GM23248 (cell line): ENCODE data around the gene ZNF318. TPM values are rescaled to one million over a fixed set of nuclear protein-coding genes. Genes with fewer than 3 reads are reported as not detected.
"Not testable (repeated sequence)": the region's sequence is repeated elsewhere in the genome, so short reads cannot be mapped to it uniquely, and the experiment has no call there.

ENCODE experiments used
- DNase-seq: peaks from one replicate; pipeline ENCODE4 v3.0.0-alpha.2; 2015
- H2AFZ ChIP-seq: fragments of 200-600 bp; sonication (generic); 2 replicates; pipeline ENCODE4 v1.6.1; 2016; ENCODE audit warnings: antibody characterized with exemption
- H3F3A ChIP-seq: fragments of 200-600 bp; sonication (generic); 2 replicates; pipeline ENCODE4 v1.6.1; 2016; ENCODE audit warnings: mild to moderate bottlenecking, antibody characterized with exemption, mixed run types; ENCODE audit not compliant: insufficient read depth
- H3K27ac ChIP-seq: fragments of 200-600 bp; sonication (generic); 2 replicates; pipeline ENCODE4 v1.5.1; 2016; ENCODE audit warnings: mild to moderate bottlenecking
- H3K27me3 ChIP-seq: fragments of 200-600 bp; sonication (generic); replicated peaks from 2 replicates; pipeline ENCODE4 v1.6.1; 2016; ENCODE audit warnings: mild to moderate bottlenecking; ENCODE audit not compliant: insufficient read depth
- H3K36me3 ChIP-seq: fragments of 200-600 bp; sonication (generic); 2 replicates; pipeline ENCODE4 v1.6.1; 2016; ENCODE audit warnings: low read depth, mild to moderate bottlenecking
- H3K4me1 ChIP-seq: fragments of 200-600 bp; sonication (generic); 2 replicates; pipeline ENCODE4 v1.6.1; 2016; ENCODE audit warnings: mild to moderate bottlenecking; ENCODE audit not compliant: insufficient read depth
- H3K4me2 ChIP-seq: fragments of 200-600 bp; sonication (generic); one replicate; pipeline ENCODE4 v1.6.1; 2016; ENCODE audit warnings: mild to moderate bottlenecking; ENCODE audit not compliant: unreplicated experiment
- H3K4me3 ChIP-seq: fragments of 200-600 bp; sonication (generic); 2 replicates; pipeline ENCODE4 v1.5.1; 2016; ENCODE audit warnings: mild to moderate bottlenecking
- H3K79me2 ChIP-seq: fragments of 200-600 bp; sonication (generic); 2 replicates; pipeline ENCODE4 v1.6.1; 2016; ENCODE audit warnings: mild to moderate bottlenecking; ENCODE audit not compliant: insufficient read depth
- H3K9ac ChIP-seq: fragments of 200-600 bp; sonication (generic); 2 replicates; pipeline ENCODE4 v1.6.1; 2016; ENCODE audit warnings: mild to moderate bottlenecking
- H3K9me2 ChIP-seq: fragments of 200-600 bp; sonication (generic); 2 replicates; pipeline ENCODE4 v1.6.1; 2016; ENCODE audit warnings: mixed run types, mild to moderate bottlenecking, moderate library complexity; ENCODE audit not compliant: insufficient read depth
- H3K9me3 ChIP-seq: fragments of 200-600 bp; sonication (generic); one replicate; pipeline ENCODE4 v1.6.1; 2017; ENCODE audit warnings: low read depth
- H4K20me1 ChIP-seq: fragments of 200-600 bp; sonication (generic); 2 replicates; pipeline ENCODE4 v1.6.0; 2016; ENCODE audit not compliant: insufficient read depth
- EZH2 ChIP-seq: fragments of 200-600 bp; sonication (generic); IDR thresholded peaks from 2 replicates; pipeline ENCODE4 v1.6.1; 2018; ENCODE audit warnings: antibody characterized with exemption, mild to moderate bottlenecking; ENCODE audit not compliant: insufficient read depth, poor library complexity, severe bottlenecking
- EZH2phosphoT487 ChIP-seq: fragments of 200-600 bp; sonication (generic); IDR thresholded peaks from 2 replicates; pipeline ENCODE4 v1.6.1; 2018; ENCODE audit warnings: antibody characterized with exemption, moderate library complexity, mild to moderate bottlenecking, low read depth; ENCODE audit not compliant: insufficient read depth
- WGBS, 2 experiments: methylation state at CpG; one replicate each; pipeline ENCODE4 v1.1.6; 2015 to 2017; ENCODE audit warnings: low lambda C conversion rate in 2 of 2, low coverage in 1 of 2; ENCODE audit errors: missing lambda C conversion rate in 2 of 2; 5-methylcytosine and 5-hydroxymethylcytosine counted together
- in situ Hi-C: fragments of 300-500 bp; cut with MboI; formaldehyde crosslinking; loops from 2 replicates; pipeline ENCODE4 v1.15.0; 2020
- polyA plus RNA-seq: library from polyadenylated mRNA; unstranded; fragments of >200 nt; fragmentation: Nextera tagmentation; extraction: Ambion mirVana; gene quantifications from 2 replicates; pipeline ENCODE4 v1.2.1, GENCODE V29; 2016
- total RNA-seq: library from RNA; depleted of rRNA; stranded (reverse); fragments of >200 nt; shearing (Covaris generic); gene quantifications from 2 replicates; pipeline ENCODE4 v1.2.3, GENCODE V29; 2014

The ZNF318 gene
- total and polyA plus RNA-seq, 2 experiments from 2014 or later = 4.1 to 10.7 TPM

DNA sequence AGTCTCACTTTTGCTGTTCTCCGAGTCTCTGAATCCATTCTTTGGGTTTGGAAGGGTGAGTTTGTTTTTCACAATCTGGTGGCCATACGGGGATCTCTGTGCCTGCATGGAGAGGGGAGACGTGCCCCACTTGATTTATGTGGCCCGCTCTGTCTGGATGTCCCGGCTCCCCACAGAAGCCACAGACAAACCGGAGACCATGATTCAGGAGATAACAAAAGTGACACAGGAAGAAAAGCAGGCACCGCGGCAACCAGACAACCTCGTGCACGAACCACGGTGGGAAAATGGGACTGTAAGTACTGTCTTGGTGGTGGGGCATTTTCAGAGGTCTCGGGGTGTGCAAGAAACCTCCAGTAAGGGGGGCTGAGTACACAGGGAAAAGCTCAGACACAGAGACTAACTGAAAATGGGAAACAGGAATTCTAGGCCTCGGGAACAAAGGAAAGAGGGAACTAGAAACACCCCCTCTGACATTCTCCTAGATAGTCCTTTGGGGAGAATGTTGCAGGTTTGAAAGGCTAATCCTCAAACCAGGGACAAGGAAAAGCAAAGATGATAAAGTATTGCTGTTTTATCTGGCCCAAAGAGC is 22.1 kb upstream of the ZNF318 start:
- WGBS, 2 experiments = 37 to 38% methylated on average over 12 to 13 of the region's 13 CpGs
- Histone ChIP-seq H4K20me1 (no peaks in the 10 kb centered on the region), H2AFZ (no peak overlapping the region), H3K9me2 (no peaks in the 10 kb centered on the region), H3K9ac (no peak overlapping the region), H3K9me3 (no peaks in the 10 kb centered on the region), H3F3A (no peaks in the 10 kb centered on the region), H3K4me1 (no peaks in the 10 kb centered on the region), H3K27me3 (no peaks in the 10 kb centered on the region), H3K4me3 (no peak overlapping the region), H3K36me3 (no peaks in the 10 kb centered on the region), H3K79me2 (no peaks in the 10 kb centered on the region), H3K27ac (no peak overlapping the region), H3K4me2 (no peak overlapping the region)
- in situ Hi-C loops = no loop called here
- no peak for DNase-seq
- TF ChIP-seq EZH2 (no peak), EZH2phosphoT487 (no peak)

GRCh38 chr6:43390753-43391439 is 21.4 kb upstream of the ZNF318 start:
- H3K9me2 ChIP-seq, H3K79me2 ChIP-seq, DNase-seq, H3K36me3 ChIP-seq, H3K4me2 ChIP-seq, H3K9ac ChIP-seq, H3K9me3 ChIP-seq, H3F3A ChIP-seq, H2AFZ ChIP-seq, H3K4me1 ChIP-seq, H3K4me3 ChIP-seq, in situ Hi-C loops, H4K20me1 ChIP-seq, H3K27me3 ChIP-seq, H3K27ac ChIP-seq: not testable (repeated sequence)
- 87 to 89% methylated on average over 9 to 10 of the region's 10 CpGs for WGBS, 2 experiments

DNA sequence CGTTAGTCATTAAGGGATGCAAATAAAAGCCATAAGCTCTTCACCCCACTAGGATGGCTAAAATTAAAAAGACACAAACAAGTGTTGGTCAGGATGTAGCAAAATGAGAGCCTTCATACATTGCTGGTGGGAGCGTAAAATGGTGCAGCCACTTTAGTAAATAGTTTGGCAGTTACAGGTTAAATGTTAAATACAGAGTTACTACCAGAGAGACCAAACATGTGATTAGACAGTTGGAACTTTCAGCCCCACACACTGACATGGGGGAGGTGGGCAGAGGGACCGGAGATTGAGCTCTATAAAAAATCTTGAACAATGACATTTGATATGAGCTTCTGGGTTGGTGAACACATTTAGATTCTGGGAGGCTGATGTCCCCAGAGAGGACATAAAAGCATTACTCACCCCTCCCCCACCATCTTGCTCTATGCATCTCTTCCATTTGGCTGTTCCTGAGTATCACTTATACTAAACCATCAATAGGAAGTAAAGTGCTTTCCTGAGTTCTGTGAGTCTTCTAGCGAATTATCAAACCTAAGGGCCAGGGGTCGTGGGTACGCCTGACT is 20.4 kb upstream of the ZNF318 start:
- Histone ChIP-seq H3K4me3 (no peak overlapping the region), H3F3A (no peaks in the 10 kb centered on the region), H3K9me2 (no peaks in the 10 kb centered on the region), H4K20me1 (no peaks in the 10 kb centered on the region), H3K4me2 (no peak overlapping the region), H3K79me2 (no peaks in the 10 kb centered on the region), H3K9me3 (no peaks in the 10 kb centered on the region), H3K36me3 (no peaks in the 10 kb centered on the region), H3K27ac (no peak overlapping the region), H2AFZ (no peak overlapping the region), H3K27me3 (no peaks in the 10 kb centered on the region), H3K9ac (no peak overlapping the region), H3K4me1 (no peaks in the 10 kb centered on the region)
- in situ Hi-C loops = no loop called here
- DNase-seq = no peak
- WGBS, 2 experiments = 64 to 69% methylated on average over 6 of the region's 6 CpGs
- no peak for TF ChIP-seq EZH2
- no peak for TF ChIP-seq EZH2phosphoT487

DNA sequence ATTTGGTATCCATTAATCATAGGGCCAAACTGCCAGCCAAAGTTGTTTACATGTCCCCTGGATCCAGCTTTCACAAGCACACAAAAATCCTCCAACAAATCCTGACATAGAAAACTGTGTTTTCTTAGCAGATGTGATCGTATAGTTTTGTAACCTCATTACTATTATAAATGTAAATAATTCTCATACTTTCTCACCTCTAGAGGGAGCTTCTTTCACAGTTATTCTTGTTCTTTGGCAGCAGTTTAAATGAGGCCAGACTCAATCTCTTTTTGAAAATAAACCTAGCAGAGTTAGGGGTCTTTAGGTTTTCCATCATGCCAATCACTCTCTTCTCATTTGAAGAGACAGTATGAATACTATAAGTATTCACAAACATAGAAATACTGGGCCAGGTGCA is 17.0 kb upstream of the ZNF318 start:
- H3K9ac ChIP-seq = no peak overlapping the region
- H3F3A ChIP-seq = peaks cover 16% of the 10 kb centered on the region; the same call in 1 of the 2 replicates
- no peaks in the 10 kb centered on the region for H3K9me2 ChIP-seq
- DNase-seq = no peak
- no peak overlapping the region for H3K4me2 ChIP-seq
- H3K9me3 ChIP-seq = no peaks in the 10 kb centered on the region
- H3K27ac ChIP-seq = no peak overlapping the region
- TF ChIP-seq EZH2 = no peak
- no peak for TF ChIP-seq EZH2phosphoT487
- in situ Hi-C loops = no loop called here
- H3K4me3 ChIP-seq = no peak overlapping the region
- peaks cover 11% of the 10 kb centered on the region for H3K4me1 ChIP-seq
- H2AFZ ChIP-seq = no peak overlapping the region
- no peaks in the 10 kb centered on the region for H3K36me3 ChIP-seq
- WGBS, 2 experiments = 64 to 67% methylated on average over 1 of the region's 1 CpG
- no peaks in the 10 kb centered on the region for H3K79me2 ChIP-seq
- no peaks in the 10 kb centered on the region for H4K20me1 ChIP-seq
- no peaks in the 10 kb centered on the region for H3K27me3 ChIP-seq
